NCI-H2107 treated with DMSO at 0.1 percent for 48 hours (cell line): ENCODE measurements around the gene KPNB1.

Experiments used
- DNase-seq: peaks from one replicate; lab custom pipeline; 2025; ENCODE audit not compliant: unreplicated experiment; lab: John Stamatoyannopoulos, UW

KPNB1 gene

DNA sequence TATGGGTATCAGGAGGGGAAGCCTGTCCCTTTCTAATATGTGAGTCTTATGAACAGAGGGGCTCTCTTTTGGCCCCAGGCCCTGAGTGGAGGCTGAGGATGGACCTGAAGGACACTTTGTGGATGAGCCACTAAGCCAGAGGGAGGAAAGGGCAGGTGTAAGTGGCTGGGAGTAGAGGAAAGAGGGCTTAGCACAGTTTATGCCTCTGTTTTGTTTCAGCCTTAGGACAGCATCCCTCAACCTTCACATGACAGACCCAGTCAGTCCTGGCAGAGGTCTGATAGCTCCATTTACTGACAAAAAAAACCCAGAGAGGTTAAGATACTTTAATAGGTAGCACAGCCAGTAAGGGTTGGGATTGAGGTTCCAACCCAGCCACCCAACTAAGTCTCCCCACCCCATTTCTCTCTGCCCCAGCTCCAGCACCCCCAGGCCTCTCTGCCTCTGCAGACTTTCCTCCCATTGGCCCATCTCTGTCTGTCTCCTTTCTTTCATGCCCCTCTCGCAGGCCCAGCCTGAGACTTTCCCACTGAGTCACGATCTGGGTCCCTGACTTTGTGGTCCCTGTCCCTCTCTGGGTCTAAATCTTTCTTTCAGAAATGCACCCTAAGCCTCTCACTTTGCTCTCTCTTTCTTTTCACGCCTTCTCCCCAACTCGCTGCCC is 78.6 kb downstream of the KPNB1 start:
- DNase-seq, result no peak

DNA sequence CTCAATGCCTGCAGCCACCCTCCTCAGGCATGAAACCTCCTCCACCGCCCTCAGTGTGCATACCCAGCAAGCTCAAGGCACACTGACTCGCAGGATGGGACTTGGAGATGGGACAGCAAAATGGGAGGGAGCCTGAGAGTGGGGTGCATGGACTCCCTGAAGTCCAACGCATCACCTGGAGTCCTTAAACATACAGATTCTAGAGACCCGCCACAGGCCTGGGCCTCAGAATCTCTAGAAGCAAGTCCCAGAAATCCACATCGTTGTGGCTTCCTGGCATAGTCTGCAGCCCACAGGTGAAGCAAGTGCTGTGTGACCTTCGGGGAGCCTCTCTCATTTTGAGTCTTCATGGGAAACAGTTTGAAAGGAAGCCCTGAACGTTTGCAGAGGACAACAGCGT is 79.8 kb downstream of the KPNB1 start:
- no peak for DNase-seq

DNA sequence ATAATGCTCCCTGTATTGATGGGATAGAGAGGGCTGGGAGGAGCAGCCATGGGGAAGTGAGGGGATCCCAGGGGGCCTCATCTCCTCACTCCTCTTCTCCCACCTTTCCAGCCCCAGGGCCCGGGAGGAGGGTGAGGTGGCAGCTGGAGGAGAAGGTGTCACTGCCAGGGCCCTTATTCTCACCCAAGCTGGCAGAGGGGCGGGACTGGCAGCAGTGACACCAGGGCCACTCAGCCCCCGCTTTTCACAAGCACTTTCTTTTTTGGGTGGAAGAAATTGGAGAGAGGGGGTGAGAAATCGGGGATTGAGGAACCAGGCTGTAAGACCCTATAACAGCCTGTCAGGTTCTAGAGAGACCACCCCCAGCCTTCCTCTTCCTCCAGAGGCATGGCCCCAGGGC is 81.0 kb downstream of the KPNB1 start:
- DNase-seq, result no peak

DNA sequence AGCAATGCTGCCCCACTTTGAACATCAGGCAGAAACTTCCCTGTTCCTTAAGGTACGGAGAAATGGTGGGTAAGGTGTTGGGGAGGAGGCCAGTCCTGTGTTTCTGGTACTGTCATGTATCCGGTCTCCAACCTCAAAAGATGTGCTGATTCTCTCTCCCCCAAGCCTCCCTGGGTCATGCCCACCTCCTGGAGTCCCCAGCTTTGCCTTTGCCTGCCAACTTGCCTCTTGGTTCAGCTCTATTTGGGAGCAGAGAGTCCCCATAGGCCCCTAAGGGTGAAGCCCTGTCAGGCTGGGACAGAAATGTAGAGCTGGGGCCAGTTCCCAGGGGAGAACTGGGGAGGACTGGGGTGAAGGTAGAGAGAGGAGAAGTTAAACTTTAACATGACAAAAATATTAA is 81.7 kb downstream of the KPNB1 start:
- DNase-seq, result no peak

DNA sequence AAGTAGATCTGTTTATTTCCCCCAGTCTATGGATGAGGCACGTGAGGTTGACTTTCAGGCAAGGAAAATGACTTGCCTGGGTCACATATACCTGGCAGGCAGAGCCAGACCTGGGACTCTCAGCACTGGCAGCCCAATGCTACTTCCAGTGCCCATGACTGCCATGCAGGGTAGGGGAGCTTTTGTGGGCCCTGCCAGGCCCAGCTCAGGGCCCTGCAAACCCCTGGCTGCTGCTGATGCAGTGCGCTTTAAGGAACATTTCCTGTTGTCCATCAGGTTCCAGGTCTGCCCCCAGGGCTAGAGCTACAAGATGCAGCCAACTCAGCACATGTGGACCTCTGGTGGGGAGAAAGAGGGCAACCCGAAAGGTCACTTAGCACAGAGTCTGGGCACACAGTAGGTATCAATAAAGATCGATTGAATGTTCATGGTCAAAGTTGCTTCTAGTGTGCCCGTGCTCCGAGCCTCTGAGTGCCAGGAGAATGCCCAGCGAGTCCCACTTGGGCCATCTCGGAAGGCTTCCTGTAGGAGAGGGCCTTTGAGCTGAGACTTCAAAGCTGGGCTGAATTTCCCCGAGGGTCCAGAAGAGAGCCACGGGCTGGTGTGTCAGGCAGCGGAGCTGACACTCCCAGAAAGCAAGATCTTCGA is 82.8 kb downstream of the KPNB1 start:
- DNase-seq, result no peak

DNA sequence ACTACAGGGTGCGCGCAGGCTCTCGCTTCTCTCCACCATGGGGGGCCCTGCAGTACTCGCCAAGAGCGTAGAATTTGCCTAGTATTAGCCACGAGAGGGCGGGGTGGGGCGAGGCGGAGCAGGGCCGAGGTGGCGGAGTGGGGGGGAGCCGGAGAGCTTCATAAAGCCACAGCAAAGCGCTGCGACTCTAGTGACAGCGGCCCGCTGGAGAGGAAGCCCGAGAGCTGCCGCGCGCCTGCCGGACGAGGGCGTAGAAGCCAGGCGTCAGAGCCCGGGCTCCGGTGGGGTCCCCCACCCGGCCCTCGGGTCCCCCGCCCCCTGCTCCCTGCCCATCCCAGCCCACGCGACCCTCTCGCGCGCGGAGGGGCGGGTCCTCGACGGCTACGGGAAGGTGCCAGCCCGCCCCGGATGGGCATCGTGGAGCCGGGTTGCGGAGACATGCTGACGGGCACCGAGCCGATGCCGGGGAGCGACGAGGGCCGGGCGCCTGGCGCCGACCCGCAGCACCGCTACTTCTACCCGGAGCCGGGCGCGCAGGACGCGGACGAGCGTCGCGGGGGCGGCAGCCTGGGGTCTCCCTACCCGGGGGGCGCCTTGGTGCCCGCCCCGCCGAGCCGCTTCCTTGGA is 83.4 kb downstream of the KPNB1 start, which contains the start of gene TBX21:
Gene TBX21 (plus strand): TSS at position 190 of the 627 bp plus-strand sequence. CDS start 219 bp downstream, at position 409.
- DNase-seq, result peak; percentile 34

DNA sequence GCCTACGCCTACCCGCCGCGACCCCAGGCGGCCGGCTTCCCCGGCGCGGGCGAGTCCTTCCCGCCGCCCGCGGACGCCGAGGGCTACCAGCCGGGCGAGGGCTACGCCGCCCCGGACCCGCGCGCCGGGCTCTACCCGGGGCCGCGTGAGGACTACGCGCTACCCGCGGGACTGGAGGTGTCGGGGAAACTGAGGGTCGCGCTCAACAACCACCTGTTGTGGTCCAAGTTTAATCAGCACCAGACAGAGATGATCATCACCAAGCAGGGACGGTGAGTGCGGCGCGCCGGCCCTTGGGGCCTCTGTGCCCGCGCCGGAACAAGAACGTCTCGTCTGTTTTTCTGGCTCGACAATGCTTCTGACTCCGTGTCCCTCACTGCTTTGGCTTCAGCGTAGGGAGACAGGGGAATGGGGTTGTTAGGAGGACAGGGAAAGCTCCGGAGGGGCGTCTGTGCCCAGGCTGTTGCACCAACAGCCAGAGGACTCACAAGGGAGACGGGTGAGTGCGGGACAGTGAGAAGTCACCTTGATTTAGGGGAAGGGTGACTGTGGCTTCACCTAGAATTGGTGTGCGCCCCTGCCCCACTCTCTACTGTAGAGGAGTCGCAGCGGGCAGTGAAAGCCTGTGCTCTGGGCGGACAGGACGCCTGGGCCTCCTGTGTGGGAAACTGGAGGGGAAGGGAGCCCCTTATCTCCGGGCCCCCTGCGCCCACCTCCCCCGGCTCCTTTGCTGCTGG is 84.1 kb downstream of the KPNB1 start:
- no peak for DNase-seq

DNA sequence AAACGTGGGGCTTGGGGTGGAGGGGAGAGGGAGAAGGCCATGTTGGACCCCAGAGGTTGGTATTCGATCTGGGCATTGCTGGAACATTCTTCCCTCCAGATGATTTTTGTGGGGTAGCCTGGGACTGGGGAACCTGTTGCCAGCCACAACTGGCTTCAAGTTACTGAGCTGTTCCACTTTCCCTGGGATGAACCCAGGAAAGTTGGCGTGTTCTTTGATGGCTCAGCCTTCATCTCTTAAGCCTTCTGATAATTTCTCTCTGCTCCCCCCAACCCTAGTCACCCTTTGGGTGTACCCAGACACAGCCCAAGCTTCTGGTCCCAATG is 85.4 kb downstream of the KPNB1 start:
- DNase-seq, result no peak
